AG04449 (cell line): ENCODE data around the gene CFAP69.

Experiments
- CTCF ChIA-PET: fragments of 350-600 bp; formaldehyde crosslinking; extraction: SDS; loops from one replicate; lab custom pipeline; 2021; ENCODE audit warnings: antibody characterized with exemption; lab: Yijun Ruan, JAX
- POLR2A ChIA-PET: fragments of 400-600, 350-600 bp; formaldehyde crosslinking; extraction: SDS; loops from one replicate; lab custom pipeline; 2020; ENCODE audit warnings: antibody characterized with exemption, inconsistent platforms; lab: Yijun Ruan, JAX
- DNase-seq: peaks from one replicate; pipeline ENCODE4 v3.0.0-alpha.2; 2010; ENCODE audit warnings: low read depth, low spot score
- H3K4me3 ChIP-seq: 2 replicates; pipeline ENCODE4 v1.5.1; 2011; ENCODE audit warnings: low read depth, mild to moderate bottlenecking, control low read depth, low read length
- CTCF ChIP-seq: IDR thresholded peaks from one replicate; pipeline ENCODE4 v1.5.1; 2011; ENCODE audit warnings: mild to moderate bottlenecking, moderate library complexity, low read length, control low read depth, inconsistent platforms; ENCODE audit not compliant: insufficient read depth; ENCODE audit errors: missing control alignments

The CFAP69 gene

DNA sequence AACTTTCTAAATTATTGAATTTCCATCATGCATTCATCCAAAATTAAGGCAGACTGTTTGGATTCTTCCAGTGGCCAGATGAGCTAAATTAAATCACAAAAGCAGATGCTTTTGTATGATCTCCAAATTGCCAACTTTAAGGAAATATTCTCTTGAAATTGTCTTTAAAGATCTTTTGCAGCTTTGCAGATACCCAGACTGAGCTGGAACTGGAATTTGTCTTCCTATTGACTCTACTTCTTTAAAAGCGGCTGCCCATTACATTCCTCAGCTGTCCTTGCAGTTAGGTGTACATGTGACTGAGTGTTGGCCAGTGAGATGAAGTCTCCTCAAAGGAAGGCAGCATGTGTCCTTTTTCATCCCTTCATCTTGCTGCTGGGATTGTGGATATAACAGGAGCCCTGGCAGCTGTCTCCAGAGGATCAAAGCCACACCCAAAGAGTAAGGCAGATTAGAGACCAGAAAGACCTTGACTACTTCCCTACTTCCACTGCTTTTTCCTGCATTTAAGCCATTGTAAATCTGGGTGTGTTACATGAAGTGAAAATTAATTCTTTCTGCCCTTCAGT lies 8.2 kb upstream of the CFAP69 start:
- TF ChIP-seq CTCF = no peak
- DNase-seq = no peak
- ChIA-PET POLR2A (no interaction called here), CTCF (interaction anchor here (1.3 to 2.0 kb wide), 2 partner anchors 25 to 61 kb away, joined by 3 to 6 read pairs; partner anchors contain the start of gene STEAP2)
- no peak overlapping the region for H3K4me3 ChIP-seq

DNA sequence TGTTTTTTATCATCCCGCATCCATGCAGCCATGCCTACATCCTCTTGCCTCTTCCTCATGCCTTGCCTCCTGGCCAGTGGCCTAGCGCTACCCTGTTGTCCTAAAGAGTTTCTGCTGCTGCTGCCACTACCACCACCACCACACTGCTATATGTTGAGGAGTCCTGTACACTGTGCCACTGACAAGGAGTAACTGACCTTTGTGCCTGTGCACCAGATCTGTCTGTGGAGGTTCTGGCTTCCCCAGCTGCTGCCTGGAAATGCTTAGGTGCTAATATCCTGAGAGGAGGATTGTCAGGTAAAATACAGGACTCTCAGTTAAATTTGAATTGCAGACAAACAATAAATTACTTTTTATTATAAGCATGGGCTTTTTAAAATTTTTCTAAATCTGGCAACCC lies 7.0 kb upstream of the CFAP69 start:
- no peak for TF ChIP-seq CTCF
- ChIA-PET CTCF (interaction anchor here (0.8 kb wide), 1 partner anchor 74 kb away, joined by 3 read pairs; no protein-coding TSS in a partner anchor), POLR2A (no interaction called here)
- DNase-seq = no peak
- no peak overlapping the region for H3K4me3 ChIP-seq

GRCh38 chr7:90238583-90238982 lies 6.4 kb upstream of the CFAP69 start:
- no peak for TF ChIP-seq CTCF
- CTCF ChIA-PET = interaction anchor here (0.8 kb wide), 1 partner anchor 74 kb away, joined by 3 read pairs; no protein-coding TSS in a partner anchor
- POLR2A ChIA-PET = no interaction called here
- DNase-seq = no peak
- no peak overlapping the region for H3K4me3 ChIP-seq

- no peak for DNase-seq
- ChIA-PET POLR2A (no interaction called here), CTCF (interaction anchor here (1.4 kb wide), 1 partner anchor 9 kb away, joined by 3 read pairs; no protein-coding TSS in a partner anchor)
- no peak for TF ChIP-seq CTCF
- H3K4me3 ChIP-seq = no peak overlapping the region
Observed at GRCh38 chr7:90239050-90239449, 5.9 kb upstream of the CFAP69 start.

DNA sequence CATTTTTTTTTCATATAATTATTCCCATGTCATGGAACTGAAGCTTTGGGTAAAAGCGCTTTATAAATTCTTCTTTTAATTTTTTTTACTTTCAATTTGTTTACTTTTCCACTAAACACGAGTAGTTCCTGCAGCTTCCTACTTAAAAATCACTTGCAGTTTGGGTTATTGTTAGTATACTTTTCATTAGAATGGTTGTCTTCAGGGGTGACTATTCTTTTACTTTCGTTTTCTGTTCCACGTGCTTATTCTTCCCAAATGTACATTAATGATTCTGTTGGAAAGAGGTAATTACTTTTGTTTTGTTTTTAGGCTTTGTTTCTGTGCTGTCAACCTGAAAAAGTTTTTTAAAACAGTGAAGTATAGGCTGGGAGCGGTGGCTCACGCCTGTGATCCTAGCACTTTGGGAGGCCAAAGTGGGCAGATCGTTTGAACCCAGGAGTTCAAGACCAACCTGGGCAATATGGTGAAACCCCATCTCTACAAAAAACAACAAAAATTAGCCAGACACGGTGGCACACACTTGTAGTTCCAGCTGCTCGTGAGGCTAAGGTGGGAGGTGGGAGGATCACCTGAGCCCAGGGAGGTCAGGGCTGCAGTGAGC lies 5.2 kb upstream of the CFAP69 start:
- ChIA-PET CTCF (interaction anchor here (1.4 kb wide), 1 partner anchor 10 kb away, joined by 3 read pairs; no protein-coding TSS in a partner anchor), POLR2A (no interaction called here)
- no peak overlapping the region for H3K4me3 ChIP-seq
- no peak for DNase-seq
- no peak for TF ChIP-seq CTCF

DNA sequence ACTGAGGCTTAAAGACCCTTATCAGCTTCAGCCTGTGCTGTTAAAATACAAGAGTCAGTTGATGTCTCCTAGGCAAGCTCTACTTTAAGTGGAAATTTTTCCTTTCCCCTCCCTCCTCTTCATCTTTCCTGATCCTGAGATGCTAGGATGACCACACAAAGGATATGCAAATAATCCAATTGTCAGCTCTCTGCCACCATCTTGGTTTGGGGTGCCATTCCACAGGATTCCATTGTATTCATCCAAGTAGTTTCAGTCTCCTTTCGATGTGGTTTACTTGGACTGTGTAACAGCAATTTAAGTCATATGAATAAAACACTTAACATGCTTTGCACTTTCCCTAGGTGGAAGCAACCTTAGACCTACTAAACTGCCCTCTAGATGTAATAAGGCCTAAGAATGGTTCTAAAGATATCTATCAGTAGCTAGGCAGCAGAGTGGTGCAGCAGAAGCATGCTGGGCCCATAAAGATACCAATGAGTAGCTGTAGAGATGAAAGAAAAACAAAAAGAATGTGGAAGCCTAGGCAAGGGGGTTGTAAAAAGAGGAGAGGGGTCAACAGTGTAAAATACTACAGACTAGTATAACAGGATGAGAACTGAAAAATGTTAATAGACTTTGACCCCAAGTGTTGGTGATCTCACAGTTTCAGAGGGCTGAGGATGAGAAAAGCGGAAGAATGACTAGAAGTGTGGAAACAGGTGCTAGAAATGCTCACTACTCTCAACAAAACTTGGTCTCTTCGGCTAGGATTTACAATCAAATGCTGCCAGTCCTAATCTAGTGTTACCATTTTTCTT lies 2.4 kb upstream of the CFAP69 start:
- POLR2A ChIA-PET = no interaction called here
- H3K4me3 ChIP-seq = no peak overlapping the region
- no peak for DNase-seq
- TF ChIP-seq CTCF = no peak
- CTCF ChIA-PET = interaction anchor here (1.0 to 2.0 kb wide), 2 partner anchors 31 to 88 kb away, joined by 3 to 12 read pairs; partner anchors contain the start of genes STEAP1 and STEAP2
